ENCODE measurements around the gene RGS11.
A peak's percentile ranks its signal among the peaks of the same experiment; 100 is the strongest.

Gene RGS11

DNA sequence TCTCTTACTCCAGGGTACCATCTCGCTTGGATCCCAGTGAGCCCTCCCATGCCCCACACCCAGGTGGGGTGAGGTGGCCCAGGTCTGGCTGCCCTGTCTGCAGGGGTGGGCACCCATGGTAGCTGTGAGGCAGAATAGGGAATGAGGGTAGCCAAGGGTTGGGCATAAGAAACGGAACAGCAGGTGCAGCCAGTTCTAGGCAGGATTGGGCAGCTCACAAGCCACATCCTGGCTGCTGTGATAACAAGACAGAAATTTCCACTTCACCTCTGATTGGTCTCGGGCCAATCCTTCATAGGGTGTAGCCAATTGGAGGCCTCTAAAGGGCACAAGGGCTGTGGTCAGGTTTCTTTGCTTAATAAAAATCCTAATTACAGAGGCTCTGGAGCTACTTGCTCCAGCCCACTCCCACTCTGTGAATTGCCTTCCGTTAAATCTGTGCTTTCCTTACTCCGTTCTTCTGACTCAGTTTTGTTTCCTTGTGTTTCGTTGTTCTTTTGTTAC, 3.2 kb upstream of the RGS11 start:
- TF ChIP-seq TEAD4 (IDR thresholded peaks at IDR 0.05), result no peak
- no peak for TF ChIP-seq EGR1 (IDR thresholded peaks at IDR 0.05)
- TF ChIP-seq, protein P1, sequence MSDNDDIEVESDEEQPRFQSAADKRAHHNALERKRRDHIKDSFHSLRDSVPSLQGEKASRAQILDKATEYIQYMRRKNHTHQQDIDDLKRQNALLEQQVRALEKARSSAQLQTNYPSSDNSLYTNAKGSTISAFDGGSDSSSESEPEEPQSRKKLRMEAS (IDR thresholded peaks at IDR 0.05), result no peak
- no peak for TF ChIP-seq RAD21 (IDR thresholded peaks at IDR 0.05; ENCODE audit: low read depth)
- TF ChIP-seq FOXM1 (IDR thresholded peaks at IDR 0.05; ENCODE audit: borderline replicate concordance, low read depth), result no peak
- no peak for TF ChIP-seq TAF1 (IDR thresholded peaks at IDR 0.05; ENCODE audit: low read depth)
- TF ChIP-seq, protein P2, sequence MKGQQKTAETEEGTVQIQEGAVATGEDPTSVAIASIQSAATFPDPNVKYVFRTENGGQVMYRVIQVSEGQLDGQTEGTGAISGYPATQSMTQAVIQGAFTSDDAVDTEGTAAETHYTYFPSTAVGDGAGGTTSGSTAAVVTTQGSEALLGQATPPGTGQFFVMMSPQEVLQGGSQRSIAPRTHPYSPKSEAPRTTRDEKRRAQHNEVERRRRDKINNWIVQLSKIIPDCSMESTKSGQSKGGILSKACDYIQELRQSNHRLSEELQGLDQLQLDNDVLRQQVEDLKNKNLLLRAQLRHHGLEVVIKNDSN (IDR thresholded peaks at IDR 0.05), result no peak
- no peak for TF ChIP-seq ZBTB7A (IDR thresholded peaks at IDR 0.05; ENCODE audit: low read depth)
- TF ChIP-seq CREB1 (IDR thresholded peaks at IDR 0.05; ENCODE audit: low read depth), result no peak
- no peak for TF ChIP-seq YY1 (IDR thresholded peaks at IDR 0.05; ENCODE audit: low read depth)
- TF ChIP-seq, protein P3, sequence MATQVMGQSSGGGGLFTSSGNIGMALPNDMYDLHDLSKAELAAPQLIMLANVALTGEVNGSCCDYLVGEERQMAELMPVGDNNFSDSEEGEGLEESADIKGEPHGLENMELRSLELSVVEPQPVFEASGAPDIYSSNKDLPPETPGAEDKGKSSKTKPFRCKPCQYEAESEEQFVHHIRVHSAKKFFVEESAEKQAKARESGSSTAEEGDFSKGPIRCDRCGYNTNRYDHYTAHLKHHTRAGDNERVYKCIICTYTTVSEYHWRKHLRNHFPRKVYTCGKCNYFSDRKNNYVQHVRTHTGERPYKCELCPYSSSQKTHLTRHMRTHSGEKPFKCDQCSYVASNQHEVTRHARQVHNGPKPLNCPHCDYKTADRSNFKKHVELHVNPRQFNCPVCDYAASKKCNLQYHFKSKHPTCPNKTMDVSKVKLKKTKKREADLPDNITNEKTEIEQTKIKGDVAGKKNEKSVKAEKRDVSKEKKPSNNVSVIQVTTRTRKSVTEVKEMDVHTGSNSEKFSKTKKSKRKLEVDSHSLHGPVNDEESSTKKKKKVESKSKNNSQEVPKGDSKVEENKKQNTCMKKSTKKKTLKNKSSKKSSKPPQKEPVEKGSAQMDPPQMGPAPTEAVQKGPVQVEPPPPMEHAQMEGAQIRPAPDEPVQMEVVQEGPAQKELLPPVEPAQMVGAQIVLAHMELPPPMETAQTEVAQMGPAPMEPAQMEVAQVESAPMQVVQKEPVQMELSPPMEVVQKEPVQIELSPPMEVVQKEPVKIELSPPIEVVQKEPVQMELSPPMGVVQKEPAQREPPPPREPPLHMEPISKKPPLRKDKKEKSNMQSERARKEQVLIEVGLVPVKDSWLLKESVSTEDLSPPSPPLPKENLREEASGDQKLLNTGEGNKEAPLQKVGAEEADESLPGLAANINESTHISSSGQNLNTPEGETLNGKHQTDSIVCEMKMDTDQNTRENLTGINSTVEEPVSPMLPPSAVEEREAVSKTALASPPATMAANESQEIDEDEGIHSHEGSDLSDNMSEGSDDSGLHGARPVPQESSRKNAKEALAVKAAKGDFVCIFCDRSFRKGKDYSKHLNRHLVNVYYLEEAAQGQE (IDR thresholded peaks at IDR 0.05; ENCODE audit: low read depth), result no peak
- no peak for TF ChIP-seq CEBPB (IDR thresholded peaks at IDR 0.05)
- TF ChIP-seq EP300 (IDR thresholded peaks at IDR 0.05; ENCODE audit: borderline replicate concordance), result no peak
- TF ChIP-seq NFIC (IDR thresholded peaks at IDR 0.05), result no peak
- no peak for TF ChIP-seq TCF12 (IDR thresholded peaks at IDR 0.05; ENCODE audit: low read depth)

DNA sequence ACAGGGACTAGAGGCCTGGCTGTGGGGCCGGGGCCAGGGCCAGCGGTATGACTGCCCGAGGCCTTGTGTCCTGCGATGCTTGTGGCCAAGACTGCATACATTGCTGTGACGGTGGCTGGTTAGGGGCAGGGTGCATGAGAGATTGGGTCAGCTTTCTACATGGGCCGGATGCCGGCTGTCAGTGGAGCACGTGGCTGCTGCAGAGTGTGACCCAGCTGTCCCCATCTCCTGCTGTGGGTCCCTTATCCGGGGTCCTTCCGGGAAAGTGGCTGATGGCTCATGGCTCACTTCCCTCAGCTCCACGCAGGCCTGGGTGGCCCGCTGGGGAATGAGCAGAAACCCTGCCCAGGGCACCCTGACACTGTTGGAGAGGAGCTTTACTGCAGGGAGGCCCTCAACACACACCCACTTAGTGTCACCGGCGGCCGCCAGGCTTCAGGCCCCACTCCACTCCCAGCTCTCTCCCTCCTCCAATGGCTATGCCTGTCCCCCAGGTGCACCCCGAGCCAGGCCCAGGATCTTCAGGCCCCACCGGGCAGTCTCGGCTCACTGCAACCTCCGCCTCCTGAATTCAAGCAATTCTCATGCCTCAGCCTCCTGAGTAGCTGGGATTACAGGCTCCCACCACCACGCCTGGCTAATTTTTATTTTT, 808 bp upstream of the RGS11 start:
- TF ChIP-seq NFIC (IDR thresholded peaks at IDR 0.05) (no peak), FOXM1 (IDR thresholded peaks at IDR 0.05; ENCODE audit: borderline replicate concordance, low read depth) (no peak), TEAD4 (IDR thresholded peaks at IDR 0.05) (no peak), EP300 (IDR thresholded peaks at IDR 0.05; ENCODE audit: borderline replicate concordance) (no peak), RAD21 (IDR thresholded peaks at IDR 0.05; ENCODE audit: low read depth) (no peak)
- TF ChIP-seq, protein P1 (IDR thresholded peaks at IDR 0.05), result no peak

DNA sequence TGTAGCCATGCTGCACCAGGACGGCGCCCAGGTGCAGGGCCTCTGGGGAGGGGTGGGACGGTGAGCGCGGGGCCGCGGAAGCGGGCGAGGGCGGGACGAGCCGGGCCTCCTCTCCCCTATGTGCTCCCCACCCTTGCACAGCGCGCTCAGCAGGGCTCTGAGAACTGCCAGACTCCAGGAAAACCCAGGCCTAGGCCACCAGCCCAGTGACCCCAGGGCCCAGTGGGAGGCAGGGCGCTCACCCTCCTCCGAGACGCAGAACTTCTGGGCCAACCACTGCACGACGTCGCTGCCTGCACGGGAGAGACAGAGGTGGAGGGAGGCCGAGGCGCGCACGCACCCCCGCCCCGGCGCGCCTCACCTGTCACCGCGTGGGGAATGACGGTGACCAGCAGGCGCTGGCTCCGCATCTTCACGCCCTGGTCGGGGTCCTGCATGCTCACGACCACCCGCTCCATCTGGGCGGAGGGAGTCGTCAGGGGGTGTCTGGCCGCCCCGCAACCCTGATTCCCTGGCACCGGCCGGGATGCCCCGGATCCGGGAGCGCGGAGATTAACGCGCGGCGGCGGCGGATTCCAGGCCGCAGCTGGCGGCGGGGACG, 603 bp downstream of the RGS11 start:
- TF ChIP-seq TEAD4 (IDR thresholded peaks at IDR 0.05), result no peak
- 0 out of 2 replicates have a peak, but pooled peaks have one; percentile 39 for TF ChIP-seq ZBTB7A (IDR thresholded peaks at IDR 0.05; ENCODE audit: low read depth)
- TF ChIP-seq, protein P1 (IDR thresholded peaks at IDR 0.05), result peak; percentile 91

DNA sequence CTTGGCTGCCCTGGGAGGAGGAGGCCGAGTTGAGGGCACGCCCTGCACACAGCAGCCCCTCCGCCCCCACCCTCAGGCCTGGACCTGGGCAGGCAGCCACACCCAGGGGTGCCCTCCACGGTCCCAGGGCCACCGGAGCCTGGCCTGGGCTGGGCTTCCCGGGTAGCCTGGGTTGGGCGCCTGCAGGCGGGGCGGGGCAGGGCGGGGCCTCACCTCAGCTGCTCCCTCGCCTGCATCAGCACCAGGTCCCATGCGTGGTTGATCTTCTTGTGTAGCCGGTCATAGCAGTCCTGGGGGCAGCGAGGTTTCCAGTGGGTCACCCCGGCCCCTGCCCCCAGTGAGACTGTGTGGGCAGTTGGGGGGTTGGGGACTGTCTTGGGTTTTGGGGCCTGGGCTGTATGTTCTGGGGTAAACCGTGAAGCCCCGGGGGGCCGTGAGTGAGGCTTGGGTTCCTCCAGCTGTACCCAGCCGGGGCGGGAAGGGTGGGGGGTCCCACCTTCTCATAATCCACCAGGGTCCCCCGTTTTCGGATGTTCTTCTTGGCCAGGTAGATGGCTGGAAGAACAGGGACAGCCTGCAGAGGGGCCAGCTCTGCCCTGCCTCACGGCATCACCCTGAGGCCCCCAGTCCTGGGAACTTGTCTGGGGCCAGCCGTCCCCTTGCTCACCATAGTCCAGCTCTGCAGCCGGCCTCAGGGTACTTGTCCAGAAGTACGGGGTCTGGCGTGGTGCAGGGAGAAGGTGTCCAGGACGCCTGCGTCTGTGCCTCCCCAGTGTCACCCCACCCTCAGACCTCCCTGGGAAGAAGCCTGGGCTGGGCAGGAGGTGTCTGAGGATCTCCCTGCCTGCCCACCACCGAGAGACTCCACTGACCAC, 2.0 kb downstream of the RGS11 start:
- TF ChIP-seq TEAD4 (IDR thresholded peaks at IDR 0.05) (no peak), ZBTB7A (IDR thresholded peaks at IDR 0.05; ENCODE audit: low read depth) (peak; percentile 84), RAD21 (IDR thresholded peaks at IDR 0.05; ENCODE audit: low read depth) (no peak), CEBPB (IDR thresholded peaks at IDR 0.05) (no peak), EGR1 (IDR thresholded peaks at IDR 0.05) (no peak)
- TF ChIP-seq, protein P1 (IDR thresholded peaks at IDR 0.05), result 0 out of 2 replicates have a peak, but pooled peaks have one; percentile 18
- TF ChIP-seq, protein P2 (IDR thresholded peaks at IDR 0.05), result no peak

DNA sequence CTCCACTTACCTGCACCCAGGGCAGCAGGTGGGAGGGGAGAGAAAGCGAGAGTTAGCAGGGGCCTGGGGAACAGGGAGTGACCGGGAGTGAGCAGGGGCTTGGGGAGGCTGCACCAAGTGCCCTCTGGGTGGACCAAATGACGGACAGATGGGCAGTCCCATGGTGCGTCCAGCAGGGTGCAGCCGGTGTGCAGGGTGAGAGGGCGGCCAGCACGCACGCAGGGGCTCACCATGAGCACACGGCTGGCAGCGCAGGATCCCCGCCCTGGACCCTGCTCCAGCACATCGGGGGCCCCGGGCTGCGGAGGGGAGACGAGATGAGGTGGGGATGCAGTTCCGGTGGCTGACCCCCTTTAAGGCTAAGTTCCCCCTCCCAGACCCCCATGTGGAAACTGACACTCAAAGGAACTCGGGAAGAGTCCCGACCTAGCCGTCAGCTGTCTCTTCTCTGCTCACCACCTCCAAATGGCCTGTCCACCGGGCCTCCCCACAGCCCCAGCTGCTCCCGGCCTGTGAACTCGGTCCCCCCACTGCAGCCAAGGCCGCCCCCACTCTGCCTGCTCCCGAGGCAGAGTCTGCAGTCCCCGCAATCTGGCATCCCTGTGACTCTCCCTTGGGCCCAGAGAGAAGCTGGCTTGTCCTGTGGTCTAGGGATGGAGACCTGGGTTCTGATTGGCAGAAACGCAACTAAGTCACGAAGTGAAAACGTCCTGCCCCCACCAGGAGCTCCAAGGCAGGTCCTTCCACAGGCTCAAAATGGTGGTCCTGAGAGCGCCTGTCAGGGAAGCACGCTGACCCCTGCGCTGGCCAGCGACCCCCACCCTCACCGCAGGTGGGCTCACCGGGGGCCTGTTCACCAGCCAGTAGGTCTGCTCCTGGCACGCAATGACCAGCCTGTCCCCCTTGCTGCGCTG, 2.9 kb downstream of the RGS11 start:
- TF ChIP-seq, protein P1 (IDR thresholded peaks at IDR 0.05), result no peak
- TF ChIP-seq EGR1 (IDR thresholded peaks at IDR 0.05) (no peak), RAD21 (IDR thresholded peaks at IDR 0.05; ENCODE audit: low read depth) (no peak), CEBPB (IDR thresholded peaks at IDR 0.05) (no peak), TEAD4 (IDR thresholded peaks at IDR 0.05) (no peak), YY1 (IDR thresholded peaks at IDR 0.05; ENCODE audit: low read depth) (no peak), FOXM1 (IDR thresholded peaks at IDR 0.05; ENCODE audit: borderline replicate concordance, low read depth) (no peak), EP300 (IDR thresholded peaks at IDR 0.05; ENCODE audit: borderline replicate concordance) (no peak), CREB1 (IDR thresholded peaks at IDR 0.05; ENCODE audit: low read depth) (no peak)
- TF ChIP-seq, protein P2 (IDR thresholded peaks at IDR 0.05), result no peak
